CD4-positive, alpha-beta T cell treated with Interleukin-4 for 4 hours (primary cell): ENCODE results near the gene SEC16A.

Experiments used
- DNase-seq: peaks from one replicate; pipeline ENCODE4 v3.0.0-alpha.2; 2020

Gene SEC16A

GRCh38 chr9:136482793-136483588 lies at the start of gene SEC16A:
TSS of gene SEC16A (minus strand) at chr9:136483040. CDS start at chr9:136477615, 5,425 bp downstream.
- DNase-seq = peak; percentile 97

- no peak for DNase-seq
These were observed 49.3 kb upstream of the SEC16A start for GRCh38 chr9:136531904-136532798.

GRCh38 chr9:136531186-136531903 lies 48.5 kb upstream of the SEC16A start:
- DNase-seq = no peak

- no peak for DNase-seq
These were observed 47.7 kb upstream of the SEC16A start for GRCh38 chr9:136530461-136531089.

- no peak for DNase-seq
These were observed 46.9 kb upstream of the SEC16A start for GRCh38 chr9:136529516-136530460.

- no peak for DNase-seq
These were observed 46.0 kb upstream of the SEC16A start for GRCh38 chr9:136528716-136529341.

- DNase-seq = no peak
These were observed 45.2 kb upstream of the SEC16A start for GRCh38 chr9:136527721-136528710.

- no peak for DNase-seq
These were observed 44.3 kb upstream of the SEC16A start for GRCh38 chr9:136527131-136527530.

GRCh38 chr9:136526625-136527066 lies 43.8 kb upstream of the SEC16A start:
- no peak for DNase-seq

- no peak for DNase-seq
These were observed 43.1 kb upstream of the SEC16A start for GRCh38 chr9:136525841-136526499.

- DNase-seq = no peak
These were observed 42.4 kb upstream of the SEC16A start for GRCh38 chr9:136525207-136525606.

GRCh38 chr9:136522314-136523237 lies 39.7 kb upstream of the SEC16A start:
- no peak for DNase-seq

GRCh38 chr9:136521537-136521936 lies 38.7 kb upstream of the SEC16A start:
- no peak for DNase-seq

GRCh38 chr9:136520053-136520540 lies 37.3 kb upstream of the SEC16A start:
- DNase-seq = no peak

GRCh38 chr9:136519263-136520052 lies 36.6 kb upstream of the SEC16A start:
- DNase-seq = no peak

GRCh38 chr9:136518623-136519022 lies 35.8 kb upstream of the SEC16A start:
- no peak for DNase-seq

- no peak for DNase-seq
These were observed 35.1 kb upstream of the SEC16A start for GRCh38 chr9:136517950-136518349.
